Omental fat pad (tissue), 4 donors: ENCODE measurements around the gene ACCS. TPM values are rescaled to one million over a fixed set of nuclear protein-coding genes. Genes with fewer than 3 reads are reported as not detected.

Source experiments
- ATAC-seq: fragments of 150-250 bp; one replicate; pipeline ENCODE4 v1.9.1; 2016; ENCODE audit warnings: mild to moderate bottlenecking, moderate library complexity; ENCODE audit not compliant: low FRiP score
- DNase-seq: peaks from one replicate; pipeline ENCODE4 v3.0.0-alpha.2; 2019; ENCODE audit warnings: low spot score
- CTCF ChIP-seq, 3 donors: fragments of 450-650 bp; IDR thresholded peaks; one replicate each; pipeline ENCODE4 v1.5.1; 2016 to 2017; ENCODE audit warnings: antibody characterized with exemption in 3 of 3, mild to moderate bottlenecking in 3 of 3, moderate library complexity in 2 of 3
- total RNA-seq, 4 donors: library from RNA; depleted of rRNA; stranded (reverse); fragments of >200 nt; gene quantifications; one replicate each; pipeline ENCODE4 v1.1.0, GENCODE V29; 2016

ACCS gene
- total RNA-seq, 4 donors from 2014 or later = 13.8 to 38.0 (median 19.7) TPM

- no peak for TF ChIP-seq CTCF (IDR thresholded peaks at IDR 0.05)
- no peak for DNase-seq
- no peak for ATAC-seq
These were observed 6.9 kb downstream of the ACCS start for GRCh38 chr11:44072757-44073658.

- no peak for TF ChIP-seq CTCF (IDR thresholded peaks at IDR 0.05)
- ATAC-seq (no peak), DNase-seq (no peak)
These were observed 12.7 kb downstream of the ACCS start for GRCh38 chr11:44078794-44079193.

- DNase-seq = no peak
- no peak for ATAC-seq
- no peak for TF ChIP-seq CTCF (IDR thresholded peaks at IDR 0.05)
These were observed 13.3 kb downstream of the ACCS start for GRCh38 chr11:44079376-44079775.

- DNase-seq = no peak
- TF ChIP-seq CTCF (IDR thresholded peaks at IDR 0.05) = no peak
- no peak for ATAC-seq
These were observed 14.9 kb downstream of the ACCS start for GRCh38 chr11:44080951-44081350.

GRCh38 chr11:44082645-44083044 is 16.6 kb downstream of the ACCS start:
- no peak for TF ChIP-seq CTCF (IDR thresholded peaks at IDR 0.05)
- DNase-seq = no peak
- ATAC-seq = no peak

- TF ChIP-seq CTCF (IDR thresholded peaks at IDR 0.05) = no peak
- ATAC-seq = peak; percentile 41
- DNase-seq = no peak
These were observed 17.4 kb downstream of the ACCS start for GRCh38 chr11:44083433-44083832.

- no peak for TF ChIP-seq CTCF (IDR thresholded peaks at IDR 0.05)
- DNase-seq (no peak), ATAC-seq (no peak)
These were observed 17.8 kb downstream of the ACCS start for GRCh38 chr11:44083906-44084305.
